Stimulated activated CD4-positive, alpha-beta T cell treated with anti-CD3 and anti-CD28 coated beads, Interleukin-12 subunit alpha, Interleukin-12 subunit beta, amount 100 ng/mL, for 4 hours (primary cell): ENCODE data around the gene FGFBP1.

Experiments
- DNase-seq: peaks from one replicate; pipeline ENCODE4 v3.0.0-alpha.2; 2020

The FGFBP1 gene

DNA sequence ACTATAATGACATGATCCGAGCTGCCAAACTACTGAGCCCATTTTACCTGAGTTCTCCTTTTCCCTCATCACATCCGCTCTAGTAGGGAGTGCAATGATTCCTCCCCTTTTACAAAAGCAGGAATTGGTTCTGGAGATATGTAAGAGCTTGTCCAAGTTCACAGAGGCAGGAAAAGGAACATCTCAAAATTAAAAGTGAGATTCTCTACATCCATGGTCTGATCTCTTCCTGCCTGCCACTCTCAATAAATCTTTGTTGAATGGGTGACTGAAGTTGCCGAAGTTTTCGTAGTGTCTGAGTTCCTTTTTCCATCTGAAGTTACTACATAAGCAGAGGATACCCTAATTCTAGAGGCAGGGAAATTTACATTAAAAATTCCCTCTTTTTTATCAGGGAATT lies at the start of gene FGFBP1:
Gene FGFBP1, minus strand, starts transcription at position 101 of the 400 bp plus-strand sequence. CDS start 2,108 bp downstream, outside the sequence.
- DNase-seq: no peak

DNA sequence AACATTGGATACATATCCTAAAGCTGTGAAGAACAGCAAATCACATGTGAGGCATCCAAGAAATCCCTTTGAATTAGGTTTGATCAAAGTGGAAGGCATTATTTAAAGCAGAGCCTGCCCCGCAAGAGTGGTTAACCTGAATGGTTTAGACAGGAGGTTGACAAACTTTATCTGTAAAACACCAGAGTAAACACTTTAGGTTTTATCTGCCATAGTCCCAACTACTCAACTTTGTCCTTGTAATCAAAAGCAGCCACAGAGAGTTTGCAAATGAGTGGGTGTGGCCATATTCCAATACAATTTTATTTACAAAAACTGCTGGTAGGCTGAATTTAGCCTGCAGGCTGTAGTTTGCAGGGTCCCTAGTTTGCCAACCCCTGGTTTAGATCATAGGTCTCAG lies 49.7 kb upstream of the FGFBP1 start:
- DNase-seq: no peak

DNA sequence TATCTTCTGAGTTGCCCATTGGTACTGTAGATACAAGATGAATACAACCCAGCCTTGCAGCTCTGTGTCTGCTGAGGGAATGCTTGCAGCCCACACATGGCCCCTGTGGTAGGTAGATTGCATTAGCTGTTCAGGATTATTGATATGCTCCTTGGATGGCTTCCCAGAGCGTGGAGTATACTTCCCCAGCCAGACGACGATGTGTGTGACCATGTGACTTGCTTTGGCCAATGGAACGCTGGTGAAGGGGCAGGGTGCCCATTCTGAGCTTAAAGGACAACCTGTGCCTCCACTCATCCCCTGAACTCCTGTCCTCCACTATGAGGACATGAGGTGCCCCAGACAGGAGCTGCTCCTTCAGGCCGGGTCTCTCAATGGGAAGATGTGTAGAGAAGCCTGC lies 48.4 kb upstream of the FGFBP1 start:
- DNase-seq: no peak

DNA sequence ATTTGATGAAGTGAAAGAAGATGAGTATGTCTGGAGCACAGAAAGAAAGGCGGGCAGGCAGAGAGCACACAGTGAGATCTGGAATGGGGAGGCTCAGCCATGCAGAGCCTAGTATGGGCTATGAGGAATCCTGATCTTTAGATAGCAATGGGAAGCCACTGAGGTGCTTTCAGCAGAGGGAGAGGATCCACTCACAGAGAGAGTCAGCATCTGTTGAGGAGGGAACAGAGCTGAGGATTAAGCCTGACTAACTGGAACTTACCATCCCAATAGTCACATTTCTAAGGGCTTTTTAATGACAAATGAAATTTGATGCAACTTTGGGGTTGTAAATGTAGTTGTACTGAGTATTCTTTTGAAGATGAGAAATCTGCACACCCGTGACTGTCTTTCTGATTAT lies 45.1 kb upstream of the FGFBP1 start:
- DNase-seq: no peak

DNA sequence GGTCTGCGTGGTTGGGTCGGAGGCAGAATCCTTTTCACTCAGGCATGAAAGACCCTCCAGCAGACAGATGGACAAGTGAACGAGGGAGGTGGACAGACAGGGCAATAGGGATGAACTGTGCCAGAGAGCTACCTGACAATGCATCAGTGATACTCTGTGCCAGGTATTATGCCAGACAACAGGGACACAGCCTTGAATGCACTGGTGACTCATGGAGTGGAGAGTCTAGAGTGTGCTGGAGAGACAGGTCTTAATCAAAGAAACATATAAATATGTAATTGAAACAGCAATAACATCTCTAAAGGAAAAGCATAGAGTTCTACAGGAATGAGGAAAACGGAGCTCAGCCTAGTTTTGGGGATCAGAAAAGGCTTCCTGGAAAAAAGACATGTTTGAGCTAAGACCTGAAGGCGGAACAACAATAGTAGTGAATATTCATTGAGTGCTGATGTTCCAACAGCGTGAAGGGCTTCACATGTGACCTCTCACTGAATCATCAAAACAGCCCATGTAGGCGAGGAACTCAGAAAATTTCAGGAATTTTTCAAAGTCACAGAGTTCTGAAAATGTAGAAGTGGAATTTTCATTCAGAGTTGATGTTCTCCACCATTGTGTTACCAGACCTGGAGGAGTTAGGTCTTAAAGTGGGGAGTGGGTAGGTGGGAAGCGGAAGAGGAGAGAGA lies 44.4 kb upstream of the FGFBP1 start:
- no peak for DNase-seq

DNA sequence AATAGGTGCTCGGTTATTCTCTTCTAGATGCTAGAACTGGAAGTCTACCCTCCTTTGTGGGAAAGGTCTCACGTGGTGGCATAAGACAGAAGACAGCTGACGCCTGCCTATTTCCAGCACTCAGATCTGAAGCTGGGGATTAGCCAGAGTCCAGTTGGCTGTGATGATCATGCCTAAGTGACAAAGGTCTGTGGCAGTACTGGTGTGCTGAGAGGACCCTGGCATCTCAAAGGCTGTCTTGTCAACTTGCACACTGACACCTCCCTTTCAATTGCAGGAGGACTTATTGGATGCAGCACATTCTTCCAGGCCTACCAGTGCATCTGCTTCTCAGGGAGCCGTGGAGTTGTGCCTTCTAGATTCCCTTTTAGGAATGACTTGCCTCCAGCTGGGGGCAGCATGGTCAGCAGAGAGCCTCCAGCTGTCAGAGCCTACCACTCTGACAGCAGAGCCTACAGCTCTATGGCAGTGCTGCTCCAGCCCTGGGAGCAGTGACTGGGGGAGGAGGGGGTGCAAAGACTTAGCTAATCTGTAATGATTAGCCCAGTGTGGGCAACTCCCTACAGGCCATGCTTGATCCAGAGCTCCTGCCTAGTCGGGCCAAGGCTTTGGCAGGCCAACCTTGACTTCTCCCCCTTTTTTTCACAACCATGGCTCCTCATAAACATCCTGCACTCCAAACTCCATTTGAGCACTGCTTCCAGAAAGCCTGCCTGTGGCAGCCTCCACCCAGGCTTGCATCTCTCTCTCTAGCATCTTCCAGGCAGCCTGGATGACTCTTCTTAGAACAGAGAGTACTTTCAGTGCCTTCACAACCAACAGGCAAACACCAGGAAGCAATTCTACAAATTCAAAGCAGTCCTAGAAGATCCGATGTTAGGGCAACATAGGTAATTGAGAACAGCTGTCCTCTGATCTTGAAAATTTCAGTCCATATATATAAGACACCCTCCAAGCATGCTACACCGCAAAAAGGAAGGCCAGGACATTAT lies 38.2 kb upstream of the FGFBP1 start:
- no peak for DNase-seq

DNA sequence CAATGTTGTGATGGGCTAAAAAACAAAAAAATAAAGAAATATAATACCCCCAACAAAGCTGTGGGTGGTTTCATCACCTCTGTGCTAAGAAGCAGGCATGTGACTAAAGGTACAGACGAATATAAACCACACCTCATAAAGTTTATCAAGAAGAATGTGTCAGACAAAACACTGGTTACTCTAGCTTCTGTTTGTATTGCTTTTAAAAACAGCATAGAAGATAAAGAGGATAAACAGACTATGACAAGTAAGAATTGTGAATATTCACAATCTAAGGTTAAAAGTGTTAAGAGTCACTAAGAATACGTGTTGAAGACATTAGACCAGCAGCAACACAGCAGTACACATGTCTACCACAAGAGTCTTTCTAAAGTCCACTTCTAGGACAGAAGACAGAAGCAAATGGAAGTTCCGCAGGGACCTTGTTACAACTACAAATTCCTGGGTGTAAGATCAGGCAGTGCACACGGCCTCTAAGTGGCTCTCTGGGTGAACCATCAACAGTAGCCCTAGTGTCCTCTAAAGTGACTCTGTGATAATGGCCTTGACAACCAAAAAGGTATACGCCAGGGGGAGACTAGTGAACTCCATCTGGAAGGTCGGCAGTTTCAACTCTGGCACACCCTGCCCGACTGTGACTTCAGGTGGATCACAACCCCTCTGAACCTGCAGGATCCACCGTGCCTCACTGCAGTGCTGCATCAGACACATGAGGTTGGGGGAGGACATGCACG lies 32.7 kb upstream of the FGFBP1 start:
- no peak for DNase-seq

DNA sequence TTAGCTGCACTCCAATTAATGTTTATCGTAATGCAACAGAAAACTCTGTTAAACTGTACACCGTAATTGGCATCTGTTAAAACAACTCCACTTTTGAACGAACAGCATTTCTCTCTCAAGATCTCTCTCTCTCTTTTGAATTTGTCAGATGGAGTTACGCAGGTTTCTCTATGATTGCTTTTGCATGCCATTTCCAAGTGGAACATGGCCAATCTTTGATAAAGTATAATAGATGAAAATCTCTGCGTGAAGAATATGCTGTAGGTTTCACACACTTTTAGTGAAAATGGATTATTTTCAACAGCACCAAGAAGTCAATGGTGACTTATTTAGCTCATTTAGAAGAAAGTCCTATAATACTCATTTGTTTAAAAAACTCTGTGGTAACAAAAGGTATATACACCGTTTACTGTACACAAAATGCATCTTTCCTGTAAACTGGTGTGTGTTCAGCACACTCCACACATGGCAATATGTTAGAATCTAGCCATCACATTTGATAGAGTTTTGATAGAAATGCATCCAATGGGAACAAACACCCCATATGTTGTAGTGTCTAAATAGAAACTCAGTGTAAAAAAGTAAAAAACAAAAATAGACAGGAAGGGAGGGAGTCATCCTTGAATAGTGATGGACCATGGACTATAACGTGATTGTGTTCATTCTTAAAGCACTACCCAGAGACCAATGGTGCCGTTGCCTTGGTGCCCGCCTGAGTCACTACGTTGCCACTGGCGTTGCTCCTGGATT lies 30.2 kb upstream of the FGFBP1 start:
- no peak for DNase-seq

DNA sequence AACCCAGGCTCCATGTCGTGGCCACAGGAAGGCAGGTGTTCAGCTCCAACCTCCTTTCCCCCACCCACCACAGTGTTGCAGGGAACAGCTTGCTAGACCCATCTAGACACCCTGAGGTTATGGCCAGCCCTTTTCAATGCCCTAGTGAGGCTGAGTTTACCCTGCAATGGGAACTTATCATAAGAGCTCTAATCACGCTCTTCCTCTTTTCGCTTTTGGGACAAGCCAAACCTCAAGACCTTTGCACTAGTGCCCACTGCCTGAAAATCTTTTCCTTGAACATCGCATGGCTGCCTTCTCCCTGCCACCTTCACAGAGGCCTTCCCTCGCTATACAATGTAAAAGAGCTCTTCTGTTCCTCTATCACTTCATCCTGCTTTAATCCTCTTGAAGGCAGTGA lies 26.8 kb upstream of the FGFBP1 start:
- DNase-seq: no peak

DNA sequence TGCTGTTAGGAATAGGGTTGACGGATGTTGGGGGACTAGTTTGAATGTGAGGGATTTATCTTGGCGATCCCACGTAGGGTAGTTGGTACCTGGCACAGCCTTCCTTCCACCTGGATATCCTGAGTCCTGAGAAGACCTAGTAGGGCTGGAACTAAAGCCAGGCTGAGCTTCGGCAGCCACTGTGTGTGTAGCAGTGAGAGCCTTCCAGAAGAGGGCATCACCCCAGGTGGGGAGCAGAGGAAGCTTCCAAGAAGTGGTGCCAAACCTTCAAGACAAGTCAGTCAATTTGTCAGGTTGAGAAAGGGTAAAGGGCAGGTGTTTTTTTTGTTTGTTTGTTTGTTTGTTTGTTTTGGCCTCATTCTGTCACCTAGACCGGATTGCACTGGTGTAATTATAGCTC lies 25.6 kb upstream of the FGFBP1 start:
- no peak for DNase-seq

DNA sequence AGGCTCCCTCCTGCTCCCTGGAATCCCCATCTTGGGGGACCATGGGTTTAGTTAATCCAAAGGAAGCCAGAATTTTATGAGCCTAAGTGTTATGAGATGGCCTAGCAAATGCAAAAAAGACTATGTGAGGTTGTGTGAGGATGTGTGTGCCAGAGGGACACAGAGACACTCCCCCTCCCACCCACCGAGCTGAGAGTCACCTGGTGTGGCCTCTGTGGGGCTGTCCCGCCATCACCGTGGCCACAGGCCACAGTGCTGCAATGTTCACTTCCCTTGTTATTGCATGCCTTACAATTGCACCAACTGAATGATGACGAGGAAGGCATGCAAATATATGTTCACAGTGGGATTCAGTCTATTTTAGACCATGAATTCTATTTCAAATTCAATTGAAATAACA lies 25.0 kb upstream of the FGFBP1 start:
- DNase-seq: no peak

DNA sequence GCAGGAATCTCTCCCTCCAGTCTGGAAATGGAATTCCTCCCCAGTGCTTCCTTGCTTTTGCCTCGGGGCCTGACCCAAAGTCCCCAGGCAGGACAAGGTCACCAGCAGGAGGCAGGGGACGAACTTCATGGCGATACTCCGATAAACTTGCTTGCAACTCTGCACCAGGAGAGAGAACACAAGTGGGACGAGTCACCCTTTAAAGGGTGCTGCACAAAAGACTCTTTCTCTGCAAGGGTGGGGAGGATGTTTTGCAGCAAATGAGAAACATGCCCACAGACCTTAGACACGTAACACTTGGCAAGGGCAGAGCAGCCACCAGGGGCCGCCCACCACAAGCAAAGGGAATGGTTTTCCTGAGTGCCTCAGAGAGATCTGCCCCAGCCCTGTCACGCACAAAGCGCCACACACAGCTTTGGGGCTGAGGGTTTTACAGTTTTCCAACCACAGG lies 24.5 kb upstream of the FGFBP1 start, which contains the start of gene FGFBP2:
Gene FGFBP2, minus strand, starts transcription at position 175 of the 451 bp plus-strand sequence. Its CDS starts 46 bp downstream, at position 129.
- peak; percentile 44 for DNase-seq

DNA sequence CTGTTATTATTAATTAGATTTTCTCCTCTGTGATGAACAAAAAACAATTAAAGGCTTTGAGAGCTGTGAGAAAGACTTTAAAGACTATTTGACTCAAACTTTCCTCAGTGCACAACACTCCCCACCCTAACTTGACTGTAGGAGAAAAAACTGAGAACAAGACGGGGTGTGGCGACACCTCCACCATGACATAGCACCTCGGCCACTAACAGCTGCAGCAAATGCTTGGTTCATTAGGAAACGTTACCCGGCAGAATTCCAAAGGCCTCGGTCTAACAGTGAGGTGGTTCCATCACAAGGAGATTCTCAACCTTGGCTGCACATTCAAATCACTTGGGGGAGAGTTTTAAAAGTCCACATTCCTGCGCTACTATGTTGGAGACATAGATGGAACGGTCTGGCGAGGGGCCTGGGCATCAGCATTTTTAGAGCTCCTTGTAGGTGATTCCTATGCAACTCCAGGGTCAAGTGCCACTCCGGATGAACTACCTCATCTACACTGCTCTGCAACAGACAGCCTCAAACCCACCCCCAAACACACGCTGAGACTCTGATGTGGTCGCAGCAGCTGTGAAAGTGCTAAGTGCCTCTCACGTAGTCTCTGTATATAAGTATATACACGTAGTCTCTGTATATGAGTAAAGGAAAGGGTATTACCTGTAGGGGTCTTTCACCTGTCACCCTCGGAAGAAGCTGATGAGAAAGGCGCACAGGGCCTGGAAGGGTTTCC lies 23.4 kb upstream of the FGFBP1 start:
- DNase-seq: no peak

DNA sequence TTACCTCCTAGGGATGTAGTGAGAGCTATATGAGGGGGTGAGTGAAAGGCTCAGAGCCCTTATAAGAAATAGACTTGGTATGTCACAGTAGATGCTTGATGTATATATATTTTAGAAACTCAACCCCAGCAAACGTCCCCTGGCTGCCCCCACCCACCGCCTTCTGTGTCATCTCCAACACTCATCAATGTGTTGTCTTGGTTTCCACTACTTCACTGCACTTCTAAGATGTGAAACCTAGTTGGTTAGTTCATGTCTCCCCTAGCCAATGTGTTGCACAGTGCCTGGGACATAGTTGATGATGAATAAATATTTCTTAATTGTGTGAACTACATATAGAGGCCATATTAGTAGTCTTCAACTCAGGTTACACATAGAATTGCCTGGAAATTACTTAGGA lies 20.0 kb upstream of the FGFBP1 start:
- no peak for DNase-seq

DNA sequence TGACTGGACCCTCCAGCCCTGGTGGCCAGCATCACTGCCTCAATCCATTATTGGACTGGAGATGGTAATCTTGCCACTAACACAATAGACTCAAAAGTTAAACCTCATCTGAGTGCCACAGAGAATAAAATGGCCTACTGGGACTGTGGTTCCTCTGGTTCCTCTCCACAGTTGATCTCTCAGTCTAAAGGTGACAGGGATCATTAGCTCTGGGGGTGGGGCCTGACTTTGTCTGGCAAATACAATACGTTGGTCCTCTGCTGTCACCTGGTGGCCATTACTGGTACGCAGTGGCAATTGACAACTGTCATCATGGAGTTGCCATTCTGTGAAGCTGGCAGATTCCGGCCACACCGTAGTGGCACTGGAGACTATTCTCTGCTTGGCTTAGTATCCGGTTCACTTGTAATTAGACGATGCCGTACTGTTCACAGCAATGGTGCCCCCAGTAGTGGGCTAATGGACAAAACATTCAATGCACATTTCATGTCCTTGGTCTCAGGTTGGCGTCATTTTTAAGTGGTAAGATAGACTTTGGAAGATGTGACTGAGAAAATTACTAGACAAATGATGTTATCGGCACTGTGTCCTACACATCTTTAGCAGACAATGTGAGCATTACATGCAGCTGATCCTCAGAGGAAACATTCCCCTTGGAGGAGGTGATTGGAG lies 17.8 kb upstream of the FGFBP1 start:
- DNase-seq: peak; percentile 78

DNA sequence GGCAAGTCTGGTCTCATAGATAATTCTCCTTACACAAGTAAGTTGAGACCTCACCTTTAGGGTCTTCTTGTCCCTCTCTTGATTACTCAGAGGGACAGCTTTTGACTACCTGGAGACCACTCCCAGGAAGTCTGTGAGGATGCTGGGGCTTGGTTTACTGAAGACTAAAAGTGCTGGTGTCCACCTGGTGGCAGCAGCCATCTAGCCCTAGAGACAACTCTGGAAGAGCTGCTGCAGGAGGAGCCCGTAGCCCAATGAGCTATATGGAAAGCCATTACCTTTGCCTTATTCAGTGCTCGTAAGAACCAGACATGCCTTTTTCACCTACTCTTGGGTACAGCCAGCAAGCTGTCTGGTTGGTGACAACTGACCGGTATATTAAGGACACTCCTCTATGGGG lies 17.1 kb upstream of the FGFBP1 start:
- DNase-seq: no peak

DNA sequence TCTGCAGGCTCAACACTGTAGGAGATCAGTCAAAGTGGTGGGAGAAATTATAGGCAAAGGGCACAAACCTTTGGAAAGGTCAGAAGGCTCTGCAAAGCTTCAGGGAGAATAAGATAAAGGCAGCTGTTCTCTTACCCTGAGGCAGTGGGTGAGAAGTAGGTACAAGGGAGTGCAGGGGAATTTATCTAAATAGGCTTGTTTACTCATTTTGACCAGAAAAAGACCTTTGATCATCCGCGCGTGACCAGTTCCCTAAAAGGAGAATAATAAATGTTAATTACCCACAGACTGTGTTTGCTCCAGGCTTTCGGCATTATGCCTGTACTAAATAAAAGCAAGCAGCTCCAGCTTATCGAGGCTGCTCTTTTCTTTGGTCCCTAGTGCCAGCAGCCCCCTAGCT lies 15.1 kb upstream of the FGFBP1 start:
- DNase-seq: no peak

DNA sequence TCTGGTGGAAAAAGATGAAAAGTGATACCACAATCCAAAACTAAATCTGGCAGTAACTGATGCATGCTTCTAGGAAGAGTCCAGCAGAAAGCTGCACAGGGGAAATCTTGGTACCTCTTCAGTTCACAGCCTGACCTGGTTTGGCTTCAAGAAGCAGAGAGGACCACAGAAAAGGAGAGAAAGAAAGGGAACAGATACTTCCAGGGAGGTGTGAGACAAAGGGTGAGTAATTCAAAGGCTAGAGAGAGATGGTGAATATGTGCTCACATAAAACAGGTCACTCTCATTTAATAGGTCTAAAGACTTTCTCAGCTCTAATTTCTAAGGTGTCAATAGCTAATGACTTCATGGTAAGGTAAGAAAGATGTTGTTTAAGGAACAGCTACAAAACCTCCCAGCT lies 13.2 kb upstream of the FGFBP1 start:
- DNase-seq: no peak

DNA sequence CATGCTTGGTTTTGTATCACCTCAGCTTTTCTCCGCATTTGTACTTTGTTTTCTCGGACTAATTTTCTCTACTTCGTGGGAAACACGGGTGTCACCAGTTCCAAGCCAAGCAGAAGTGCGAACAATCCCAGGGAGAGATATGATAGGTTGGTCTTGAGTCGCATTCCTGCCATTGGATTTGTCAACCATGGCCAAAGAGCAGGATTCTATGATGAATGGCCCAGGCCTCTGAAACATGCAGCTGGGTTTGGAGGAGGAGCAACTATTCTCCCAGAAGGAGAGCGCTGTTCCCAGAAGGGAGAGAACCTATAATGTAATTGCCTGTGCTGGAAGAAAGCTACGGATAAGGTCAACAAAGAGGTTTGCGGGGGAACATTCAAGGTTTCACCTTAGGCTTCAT lies 10.3 kb upstream of the FGFBP1 start:
- DNase-seq: no peak

DNA sequence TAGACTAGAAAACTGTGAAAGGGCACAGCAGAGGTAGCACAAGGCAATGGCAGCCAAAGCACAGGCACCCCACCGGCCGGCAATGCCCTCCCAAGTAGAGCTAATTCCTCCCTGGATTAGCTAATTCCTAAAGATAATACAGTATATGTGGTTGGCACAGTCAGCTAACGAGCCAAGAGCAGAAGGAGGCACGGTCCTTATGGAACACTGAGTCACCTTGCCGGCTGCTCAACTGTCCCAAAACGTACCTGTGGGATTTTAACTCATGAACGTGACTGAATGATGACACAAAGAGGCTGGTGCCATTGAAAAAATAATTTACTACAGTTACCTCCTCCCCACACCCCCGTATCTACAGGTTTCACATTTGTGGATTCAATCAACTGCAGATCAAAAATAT lies 9.1 kb upstream of the FGFBP1 start:
- DNase-seq: no peak

DNA sequence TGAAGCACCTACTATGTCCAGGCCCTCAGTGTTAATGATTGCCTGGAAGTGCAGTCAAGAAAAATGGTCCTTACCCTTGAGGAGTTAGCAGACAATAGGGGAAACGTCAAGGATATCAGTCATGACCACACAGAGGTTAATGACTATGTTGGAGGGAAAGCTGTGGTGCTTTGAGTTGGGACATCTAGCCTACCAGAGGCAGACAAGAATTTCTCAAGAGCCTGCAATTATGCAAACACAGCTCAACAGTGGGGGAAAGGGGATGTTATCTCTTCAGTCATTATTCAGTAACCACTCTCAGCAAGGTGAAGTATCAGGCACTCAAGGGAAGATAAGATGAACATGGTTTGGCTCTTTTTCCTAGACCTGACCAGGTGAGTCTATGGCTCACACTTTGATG lies 7.0 kb upstream of the FGFBP1 start:
- no peak for DNase-seq
